ENCODE results near the gene BSND.

The BSND gene

GRCh38 chr1:54978528-54979326 lies 20.0 kb upstream of the BSND start:
- Histone ChIP-seq H3K36me3 (ENCODE audit: control insufficient read depth, insufficient read depth, low read length) (no peaks in the 10 kb centered on the region), H3K27ac (ENCODE audit: low read depth, low read length) (no peak overlapping the region), H3K4me3 (ENCODE audit: low read length) (no peak overlapping the region), H3K9ac (ENCODE audit: low read length) (no peak overlapping the region), H3K27me3 (ENCODE audit: control insufficient read depth, insufficient read depth, low read length) (peaks cover 10% of the 10 kb centered on the region), H3K4me1 (ENCODE audit: control insufficient read depth, insufficient read depth, low read length) (no peaks in the 10 kb centered on the region)

- Histone ChIP-seq H3K36me3 (ENCODE audit: control insufficient read depth, insufficient read depth, low read length) (no peaks in the 10 kb centered on the region), H3K27me3 (ENCODE audit: control insufficient read depth, insufficient read depth, low read length) (peaks cover 10% of the 10 kb centered on the region), H3K9ac (ENCODE audit: low read length) (no peak overlapping the region), H3K27ac (ENCODE audit: low read depth, low read length) (no peak overlapping the region), H3K4me1 (ENCODE audit: control insufficient read depth, insufficient read depth, low read length) (no peaks in the 10 kb centered on the region), H3K4me3 (ENCODE audit: low read length) (no peak overlapping the region)
Observed at GRCh38 chr1:54979327-54979891, 19.3 kb upstream of the BSND start.

- Histone ChIP-seq H3K36me3 (ENCODE audit: control insufficient read depth, insufficient read depth, low read length) (no peaks in the 10 kb centered on the region), H3K27me3 (ENCODE audit: control insufficient read depth, insufficient read depth, low read length) (peaks cover 10% of the 10 kb centered on the region), H3K4me1 (ENCODE audit: control insufficient read depth, insufficient read depth, low read length) (no peaks in the 10 kb centered on the region), H3K4me3 (ENCODE audit: low read length) (peak overlapping the region; percentile 49), H3K27ac (ENCODE audit: low read depth, low read length) (no peak overlapping the region), H3K9ac (ENCODE audit: low read length) (no peak overlapping the region)
Observed at GRCh38 chr1:54980046-54980527, 18.6 kb upstream of the BSND start.

- H3K9ac ChIP-seq (ENCODE audit: low read length): no peak within 1 kb of the TSS
- no peak within 1 kb of the TSS for H3K27ac ChIP-seq (ENCODE audit: low read depth, low read length)
- H3K4me1 ChIP-seq (ENCODE audit: control insufficient read depth, insufficient read depth, low read length): no peaks in the 10 kb centered on the region
- peak within 1 kb of the TSS; percentile 49 for H3K4me3 ChIP-seq (ENCODE audit: low read length)
- H3K27me3 ChIP-seq (ENCODE audit: control insufficient read depth, insufficient read depth, low read length): peaks cover 10% of the 10 kb centered on the region
- no peaks in the 10 kb centered on the region for H3K36me3 ChIP-seq (ENCODE audit: control insufficient read depth, insufficient read depth, low read length)
Observed at GRCh38 chr1:54980528-54981241, 18.0 kb upstream of the BSND start, which contains the start of gene TMEM61. TMEM61 (plus strand) TSS chr1:54980628; CDS start chr1:54981066, 438 bp downstream.

- H3K4me1 ChIP-seq (ENCODE audit: control insufficient read depth, insufficient read depth, low read length): no peaks in the 10 kb centered on the region
- no peak overlapping the region for H3K4me3 ChIP-seq (ENCODE audit: low read length)
- H3K27ac ChIP-seq (ENCODE audit: low read depth, low read length): no peak overlapping the region
- H3K36me3 ChIP-seq (ENCODE audit: control insufficient read depth, insufficient read depth, low read length): no peaks in the 10 kb centered on the region
- H3K9ac ChIP-seq (ENCODE audit: low read length): no peak overlapping the region
- peaks cover 10% of the 10 kb centered on the region for H3K27me3 ChIP-seq (ENCODE audit: control insufficient read depth, insufficient read depth, low read length)
Observed at GRCh38 chr1:54981466-54981865, 17.3 kb upstream of the BSND start.

- H3K27me3 ChIP-seq (ENCODE audit: control insufficient read depth, insufficient read depth, low read length): peaks cover 10% of the 10 kb centered on the region
- H3K27ac ChIP-seq (ENCODE audit: low read depth, low read length): no peak overlapping the region
- H3K4me1 ChIP-seq (ENCODE audit: control insufficient read depth, insufficient read depth, low read length): no peaks in the 10 kb centered on the region
Observed at GRCh38 chr1:54982739-54983138, 16.0 kb upstream of the BSND start.

GRCh38 chr1:54984131-54984842 lies 14.4 kb upstream of the BSND start:
- H3K9ac ChIP-seq (ENCODE audit: low read length): no peak overlapping the region
- no peak overlapping the region for H3K27ac ChIP-seq (ENCODE audit: low read depth, low read length)
- H3K4me3 ChIP-seq (ENCODE audit: low read length): no peak overlapping the region
- peaks cover 10% of the 10 kb centered on the region for H3K27me3 ChIP-seq (ENCODE audit: control insufficient read depth, insufficient read depth, low read length)
- no peaks in the 10 kb centered on the region for H3K36me3 ChIP-seq (ENCODE audit: control insufficient read depth, insufficient read depth, low read length)
- no peaks in the 10 kb centered on the region for H3K4me1 ChIP-seq (ENCODE audit: control insufficient read depth, insufficient read depth, low read length)

More at GRCh38 chr1:54982739-54983138, 16.0 kb upstream of the BSND start:
- Histone ChIP-seq H3K9ac (ENCODE audit: low read length) (no peak overlapping the region), H3K4me3 (ENCODE audit: low read length) (no peak overlapping the region), H3K36me3 (ENCODE audit: control insufficient read depth, insufficient read depth, low read length) (no peaks in the 10 kb centered on the region)

- Histone ChIP-seq H3K27ac (ENCODE audit: low read depth, low read length) (no peak overlapping the region), H3K9ac (ENCODE audit: low read length) (no peak overlapping the region), H3K4me1 (ENCODE audit: control insufficient read depth, insufficient read depth, low read length) (no peaks in the 10 kb centered on the region), H3K27me3 (ENCODE audit: control insufficient read depth, insufficient read depth, low read length) (no peaks in the 10 kb centered on the region), H3K36me3 (ENCODE audit: control insufficient read depth, insufficient read depth, low read length) (no peaks in the 10 kb centered on the region), H3K4me3 (ENCODE audit: low read length) (no peak overlapping the region)
Observed at GRCh38 chr1:54985556-54985955, 13.2 kb upstream of the BSND start.

- no peak overlapping the region for H3K4me3 ChIP-seq (ENCODE audit: low read length)
- H3K27me3 ChIP-seq (ENCODE audit: control insufficient read depth, insufficient read depth, low read length): no peaks in the 10 kb centered on the region
- H3K27ac ChIP-seq (ENCODE audit: low read depth, low read length): no peak overlapping the region
- H3K36me3 ChIP-seq (ENCODE audit: control insufficient read depth, insufficient read depth, low read length): no peaks in the 10 kb centered on the region
- H3K9ac ChIP-seq (ENCODE audit: low read length): no peak overlapping the region
- no peaks in the 10 kb centered on the region for H3K4me1 ChIP-seq (ENCODE audit: control insufficient read depth, insufficient read depth, low read length)
Observed at GRCh38 chr1:54986025-54986424, 12.7 kb upstream of the BSND start.

- H3K9ac ChIP-seq (ENCODE audit: low read length): no peak overlapping the region
- no peak overlapping the region for H3K27ac ChIP-seq (ENCODE audit: low read depth, low read length)
Observed at GRCh38 chr1:54986533-54986932, 12.2 kb upstream of the BSND start.

GRCh38 chr1:54987427-54987826 lies 11.3 kb upstream of the BSND start:
- Histone ChIP-seq H3K4me3 (ENCODE audit: low read length) (no peak overlapping the region), H3K27me3 (ENCODE audit: control insufficient read depth, insufficient read depth, low read length) (no peaks in the 10 kb centered on the region), H3K27ac (ENCODE audit: low read depth, low read length) (no peak overlapping the region), H3K36me3 (ENCODE audit: control insufficient read depth, insufficient read depth, low read length) (no peaks in the 10 kb centered on the region), H3K9ac (ENCODE audit: low read length) (no peak overlapping the region), H3K4me1 (ENCODE audit: control insufficient read depth, insufficient read depth, low read length) (no peaks in the 10 kb centered on the region)

More at GRCh38 chr1:54986533-54986932, 12.2 kb upstream of the BSND start:
- Histone ChIP-seq H3K36me3 (ENCODE audit: control insufficient read depth, insufficient read depth, low read length) (no peaks in the 10 kb centered on the region), H3K4me3 (ENCODE audit: low read length) (no peak overlapping the region), H3K27me3 (ENCODE audit: control insufficient read depth, insufficient read depth, low read length) (no peaks in the 10 kb centered on the region), H3K4me1 (ENCODE audit: control insufficient read depth, insufficient read depth, low read length) (no peaks in the 10 kb centered on the region)
